Activated naive CD4-positive, alpha-beta T cell treated with anti-CD3 and anti-CD28 coated beads for 36 hours (primary cell): Measurements from ENCODE around the gene TPI1. TPM values are rescaled to one million over a fixed set of nuclear protein-coding genes. Genes with fewer than 3 reads are reported as not detected.
"Not testable (repeated sequence)": the region's sequence is repeated elsewhere in the genome, so short reads cannot be mapped to it uniquely, and the experiment has no call there.

Source experiments
- CTCF ChIA-PET: fragments of 350-600 bp; sonication (Branson Sonifier 250); formaldehyde crosslinking; loops from one replicate; lab custom pipeline; 2021; ENCODE audit warnings: antibody characterized with exemption; lab: Charles Lee
- DNase-seq: peaks from one replicate; pipeline ENCODE4 v3.0.0-alpha.2; 2020
- H3K27ac Mint-ChIP-seq: one replicate; pipeline ENCODE4 v1.8.0; 2021; ENCODE audit warnings: mild to moderate bottlenecking, mixed read lengths
- H3K27me3 Mint-ChIP-seq: one replicate; pipeline ENCODE4 v1.8.0; 2021; ENCODE audit warnings: low read depth, mixed read lengths
- H3K36me3 Mint-ChIP-seq: one replicate; pipeline ENCODE4 v1.8.0; 2021; ENCODE audit warnings: low read depth, mixed read lengths
- H3K4me1 Mint-ChIP-seq: one replicate; pipeline ENCODE4 v1.8.0; 2021; ENCODE audit warnings: low read depth, mixed read lengths
- H3K4me3 Mint-ChIP-seq: one replicate; pipeline ENCODE4 v1.8.0; 2021; ENCODE audit warnings: mild to moderate bottlenecking, moderate library complexity, mixed read lengths
- H3K9me3 Mint-ChIP-seq: one replicate; pipeline ENCODE4 v1.8.0; 2021; ENCODE audit warnings: mixed read lengths
- intact Hi-C: fragments of 100-400 bp; cut with micrococcal nuclease; formaldehyde crosslinking; loops from one replicate; pipeline ENCODE4 v1.15.1; 2023
- total RNA-seq, 2 experiments: library from RNA; stranded (reverse); gene quantifications; one replicate each; pipeline ENCODE4 v1.2.3, GENCODE V29; 2021

The TPI1 gene
- total RNA-seq, 2 experiments from 2014 or later = 1,222 to 1,282 TPM

- H3K36me3 Mint-ChIP-seq = no peaks in the 10 kb centered on the region
- no peak overlapping the region for H3K4me3 Mint-ChIP-seq
- intact Hi-C loops = loop anchor here (2.0 kb wide), 1 partner anchor 39 kb away; the partner anchor contains the start of gene C12orf57
- DNase-seq = no peak
- no peak overlapping the region for H3K27ac Mint-ChIP-seq
- no peaks in the 10 kb centered on the region for H3K4me1 Mint-ChIP-seq
- H3K9me3 Mint-ChIP-seq = no peaks in the 10 kb centered on the region
- no peaks in the 10 kb centered on the region for H3K27me3 Mint-ChIP-seq
- CTCF ChIA-PET = interaction anchor here (0.6 to 1.3 kb wide), 2 partner anchors 14 to 146 kb away, joined by 3 to 6 read pairs; no protein-coding TSS in a partner anchor
Measured at GRCh38 chr12:6905414-6906040, 38.2 kb downstream of the TPI1 start.

DNA sequence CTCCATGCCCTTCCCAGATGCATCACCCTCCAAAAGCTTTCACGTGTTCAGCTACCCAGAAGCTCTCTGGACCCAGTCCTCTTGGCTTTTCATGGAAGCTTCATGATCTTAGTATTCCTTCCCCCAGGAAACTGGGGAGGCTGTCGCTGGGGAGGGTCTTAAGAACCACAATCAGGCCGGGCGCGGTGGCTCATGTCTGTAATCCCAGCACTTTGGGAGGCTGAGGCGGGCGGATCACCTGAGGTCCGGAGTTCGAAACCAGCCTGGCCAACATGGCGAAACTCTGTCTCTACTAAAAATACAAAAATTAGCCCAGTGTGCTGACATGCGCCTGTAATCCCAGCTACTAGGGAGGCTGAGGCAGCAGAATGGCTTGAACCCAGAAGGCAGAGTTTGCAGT lies 40.8 kb downstream of the TPI1 start:
- CTCF ChIA-PET = interaction anchor here (0.7 to 3.8 kb wide), 5 partner anchors 16 to 199 kb away, joined by 3 to 18 read pairs (median 3); partner anchors contain the start of gene SPSB2
- H3K27me3 Mint-ChIP-seq, H3K4me3 Mint-ChIP-seq, H3K4me1 Mint-ChIP-seq, intact Hi-C loops, DNase-seq, H3K27ac Mint-ChIP-seq, H3K9me3 Mint-ChIP-seq, H3K36me3 Mint-ChIP-seq: not testable (repeated sequence)

DNA sequence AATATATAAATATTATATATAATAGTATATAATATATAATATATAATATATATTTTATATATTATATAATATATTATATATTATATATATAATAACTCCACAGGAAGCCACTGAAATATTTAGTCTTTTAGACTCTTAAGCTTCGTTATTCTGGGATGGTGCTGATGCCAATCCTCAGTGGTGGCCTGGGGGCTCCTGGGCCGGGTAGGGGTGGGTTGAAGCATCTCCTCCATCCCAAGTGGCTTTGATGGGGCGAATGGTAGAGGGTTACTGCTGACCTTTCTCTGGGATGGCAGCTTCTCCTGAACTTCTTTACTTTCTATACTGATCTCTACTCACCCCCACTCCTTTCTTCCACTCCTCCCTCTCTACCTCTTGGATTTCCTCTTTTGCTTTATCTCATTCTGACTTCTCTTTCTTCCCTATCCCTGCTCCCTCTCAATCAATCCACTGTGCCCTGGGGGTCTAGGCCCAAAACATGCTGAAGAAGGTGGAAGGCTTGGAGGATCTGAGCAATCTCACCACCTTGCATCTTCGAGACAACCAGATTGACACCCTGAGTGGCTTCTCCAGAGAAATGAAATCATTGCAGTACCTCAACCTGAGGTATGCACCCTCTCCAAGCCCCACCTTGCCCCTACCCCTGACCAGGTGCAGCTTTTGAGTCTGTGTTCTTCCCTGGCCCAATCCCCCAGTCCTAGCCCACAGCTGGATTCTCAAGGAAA lies 42.3 kb downstream of the TPI1 start:
- H3K9me3 Mint-ChIP-seq = no peaks in the 10 kb centered on the region
- no peak for DNase-seq
- no peaks in the 10 kb centered on the region for H3K27me3 Mint-ChIP-seq
- CTCF ChIA-PET = interaction anchor here (0.8 to 3.8 kb wide), 4 partner anchors 12 to 36 kb away, joined by 3 to 18 read pairs (median 6); partner anchors contain the start of gene SPSB2
- H3K36me3 Mint-ChIP-seq = no peaks in the 10 kb centered on the region
- intact Hi-C loops = no loop called here
- H3K27ac Mint-ChIP-seq = no peak overlapping the region
- peaks cover 10% of the 10 kb centered on the region for H3K4me1 Mint-ChIP-seq
- no peak overlapping the region for H3K4me3 Mint-ChIP-seq

GRCh38 chr12:6912164-6912935 lies 45.0 kb downstream of the TPI1 start:
- no peak overlapping the region for H3K27ac Mint-ChIP-seq
- peaks cover 6% of the 10 kb centered on the region for H3K36me3 Mint-ChIP-seq
- CTCF ChIA-PET = interaction anchor here (1.3 to 2.4 kb wide), 3 partner anchors 12 to 40 kb away, joined by 3 to 9 read pairs (median 7); no protein-coding TSS in a partner anchor
- intact Hi-C loops = no loop called here
- no peak for DNase-seq
- H3K27me3 Mint-ChIP-seq = no peaks in the 10 kb centered on the region
- H3K4me1 Mint-ChIP-seq = peaks cover 33% of the 10 kb centered on the region
- H3K4me3 Mint-ChIP-seq = peak overlapping the region; percentile 89
- H3K9me3 Mint-ChIP-seq = no peaks in the 10 kb centered on the region

- Mint-ChIP-seq H3K4me1 (peaks cover 35% of the 10 kb centered on the region), H3K9me3 (no peaks in the 10 kb centered on the region), H3K27me3 (no peaks in the 10 kb centered on the region), H3K36me3 (peaks cover 15% of the 10 kb centered on the region), H3K4me3 (peak within 1 kb of the TSS; percentile 89), H3K27ac (peak within 1 kb of the TSS; percentile 71)
- CTCF ChIA-PET = interaction anchor here (0.6 to 2.0 kb wide), 5 partner anchors 17 to 50 kb away, joined by 3 to 7 read pairs (median 3); partner anchors contain the start of genes C12orf57, RNU7-1 and SPSB2
- peak; percentile 86 for DNase-seq
- intact Hi-C loops = loop anchor here (1.0 kb wide), 3 partner anchors 10 to 41 kb away; partner anchors contain the start of genes LRRC23 and SPSB2
Measured at GRCh38 chr12:6914246-6914946, 47.1 kb downstream of the TPI1 start, which contains the start of gene ENO2. Gene ENO2, plus strand, starts transcription at chr12:6914580. Its CDS starts 1,253 bp downstream, at chr12:6915833.

- peaks cover 23% of the 10 kb centered on the region for H3K36me3 Mint-ChIP-seq
Measured at GRCh38 chr12:6914947-6915788, 47.8 kb downstream of the TPI1 start.

DNA sequence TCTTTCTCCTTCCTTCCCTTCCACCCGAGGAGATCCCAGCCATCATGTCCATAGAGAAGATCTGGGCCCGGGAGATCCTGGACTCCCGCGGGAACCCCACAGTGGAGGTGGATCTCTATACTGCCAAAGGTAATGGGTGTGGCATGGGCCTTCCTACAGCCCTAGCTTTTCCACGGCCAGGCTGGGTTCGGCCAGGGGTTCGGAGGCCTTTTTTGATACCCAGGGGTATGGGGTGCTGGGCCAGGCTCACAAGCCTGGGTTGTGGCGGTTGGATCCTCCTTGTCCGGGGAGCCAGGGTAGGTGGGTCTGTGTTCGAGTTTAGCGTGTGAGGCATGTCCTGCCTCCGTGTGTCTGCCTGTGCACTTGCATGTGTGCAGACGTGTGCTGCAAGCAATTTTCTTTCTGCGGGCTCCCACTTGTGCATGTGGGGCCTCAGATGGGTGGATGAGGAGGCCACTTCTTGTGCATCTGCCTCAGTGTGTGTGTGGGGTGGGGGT lies 48.5 kb downstream of the TPI1 start:
- no peak for DNase-seq
- intact Hi-C loops = no loop called here
- CTCF ChIA-PET = interaction anchor here (0.8 to 1.4 kb wide), 3 partner anchors 22 to 49 kb away, joined by 3 to 4 read pairs (median 4); partner anchors contain the start of gene SPSB2
- Mint-ChIP-seq H3K27ac (peak overlapping the region; percentile 21), H3K4me1 (peaks cover 36% of the 10 kb centered on the region), H3K4me3 (peak overlapping the region; percentile 89), H3K9me3 (no peaks in the 10 kb centered on the region), H3K36me3 (peaks cover 23% of the 10 kb centered on the region), H3K27me3 (no peaks in the 10 kb centered on the region)

More at GRCh38 chr12:6914947-6915788, 47.8 kb downstream of the TPI1 start:
- Mint-ChIP-seq H3K27ac (peak overlapping the region; percentile 71), H3K27me3 (no peaks in the 10 kb centered on the region), H3K9me3 (no peaks in the 10 kb centered on the region), H3K4me1 (peaks cover 36% of the 10 kb centered on the region), H3K4me3 (peak overlapping the region; percentile 89)
- intact Hi-C loops = loop anchor here (1.0 kb wide), 3 partner anchors 11 to 42 kb away; partner anchors contain the start of genes LRRC23 and SPSB2
- peak; percentile 51 for DNase-seq
- CTCF ChIA-PET = interaction anchor here (1.4 kb wide), 2 partner anchors 42 to 50 kb away, joined by 3 to 4 read pairs; partner anchors contain the start of gene SPSB2

DNA sequence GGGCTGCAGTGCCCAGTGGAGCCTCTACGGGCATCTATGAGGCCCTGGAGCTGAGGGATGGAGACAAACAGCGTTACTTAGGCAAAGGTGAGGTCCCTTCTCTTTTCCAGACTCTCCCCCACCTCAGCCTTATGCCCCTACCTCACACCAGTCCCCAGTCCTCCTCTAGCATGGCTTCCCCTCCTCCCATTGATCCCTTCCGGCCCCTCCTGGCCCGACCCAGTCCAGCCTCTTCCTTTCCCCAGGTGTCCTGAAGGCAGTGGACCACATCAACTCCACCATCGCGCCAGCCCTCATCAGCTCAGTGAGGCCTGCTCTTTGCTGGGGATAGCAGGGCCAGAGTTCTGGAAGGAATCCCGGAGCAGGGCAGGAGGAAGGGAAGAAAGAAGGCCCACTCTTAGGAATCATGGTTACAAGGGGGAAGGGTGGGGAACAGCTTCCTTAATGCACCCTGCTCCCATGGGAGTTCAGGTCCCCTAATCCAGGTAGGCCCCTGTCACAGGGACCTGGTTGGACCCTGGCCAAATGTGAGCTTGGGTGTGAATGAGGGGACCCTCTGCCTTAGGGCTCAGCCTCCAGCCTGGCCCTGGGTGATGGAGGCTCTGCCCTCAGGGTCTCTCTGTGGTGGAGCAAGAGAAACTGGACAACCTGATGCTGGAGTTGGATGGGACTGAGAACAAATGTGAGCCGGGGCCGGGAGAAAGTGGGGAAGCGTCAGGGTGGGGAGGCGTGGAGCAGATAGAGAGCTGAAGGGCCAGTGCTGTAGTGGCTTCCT lies 49.3 kb downstream of the TPI1 start:
- Mint-ChIP-seq H3K4me3 (peak overlapping the region; percentile 89), H3K9me3 (no peaks in the 10 kb centered on the region), H3K4me1 (peaks cover 36% of the 10 kb centered on the region), H3K27me3 (no peaks in the 10 kb centered on the region), H3K36me3 (peaks cover 25% of the 10 kb centered on the region), H3K27ac (peak overlapping the region; percentile 43)
- CTCF ChIA-PET = interaction anchor here (0.6 to 0.9 kb wide), 3 partner anchors 21 to 58 kb away, joined by 3 to 7 read pairs (median 4); no protein-coding TSS in a partner anchor
- DNase-seq = no peak
- intact Hi-C loops = no loop called here

DNA sequence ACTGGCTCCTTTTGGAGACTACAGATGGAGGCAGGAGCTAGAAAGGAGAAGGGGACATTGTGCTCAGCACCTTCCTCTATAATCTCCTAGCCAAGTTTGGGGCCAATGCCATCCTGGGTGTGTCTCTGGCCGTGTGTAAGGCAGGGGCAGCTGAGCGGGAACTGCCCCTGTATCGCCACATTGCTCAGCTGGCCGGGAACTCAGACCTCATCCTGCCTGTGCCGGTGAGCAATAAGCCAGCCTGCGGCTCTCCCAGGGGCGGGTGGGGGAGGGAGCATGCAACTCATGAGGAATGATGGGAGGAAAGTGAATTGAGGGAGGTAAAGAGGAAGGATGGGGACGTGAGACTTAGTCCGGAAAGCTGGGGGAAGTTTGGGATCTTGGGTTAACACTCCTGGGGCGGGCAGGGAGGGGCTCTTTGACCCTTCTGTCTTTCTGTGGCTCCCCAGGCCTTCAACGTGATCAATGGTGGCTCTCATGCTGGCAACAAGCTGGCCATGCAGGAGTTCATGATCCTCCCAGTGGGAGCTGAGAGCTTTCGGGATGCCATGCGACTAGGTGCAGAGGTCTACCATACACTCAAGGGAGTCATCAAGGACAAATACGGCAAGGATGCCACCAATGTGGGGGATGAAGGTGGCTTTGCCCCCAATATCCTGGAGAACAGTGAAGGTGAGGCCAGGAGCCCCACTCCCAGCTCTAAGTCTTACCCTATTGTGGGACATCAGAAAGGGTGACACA lies 50.3 kb downstream of the TPI1 start:
- Mint-ChIP-seq H3K4me3 (no peak overlapping the region), H3K4me1 (peaks cover 36% of the 10 kb centered on the region), H3K27me3 (no peaks in the 10 kb centered on the region), H3K27ac (no peak overlapping the region), H3K36me3 (peaks cover 26% of the 10 kb centered on the region), H3K9me3 (no peaks in the 10 kb centered on the region)
- intact Hi-C loops = no loop called here
- CTCF ChIA-PET = interaction anchor here (0.6 to 0.9 kb wide), 2 partner anchors 26 to 236 kb away, joined by 3 read pairs; no protein-coding TSS in a partner anchor
- DNase-seq = no peak
